ENCODE data around the gene ITPKC.
"Not testable (repeated sequence)": the region's sequence is repeated elsewhere in the genome, so short reads cannot be mapped to it uniquely, and the experiment has no call there.

ITPKC gene

DNA sequence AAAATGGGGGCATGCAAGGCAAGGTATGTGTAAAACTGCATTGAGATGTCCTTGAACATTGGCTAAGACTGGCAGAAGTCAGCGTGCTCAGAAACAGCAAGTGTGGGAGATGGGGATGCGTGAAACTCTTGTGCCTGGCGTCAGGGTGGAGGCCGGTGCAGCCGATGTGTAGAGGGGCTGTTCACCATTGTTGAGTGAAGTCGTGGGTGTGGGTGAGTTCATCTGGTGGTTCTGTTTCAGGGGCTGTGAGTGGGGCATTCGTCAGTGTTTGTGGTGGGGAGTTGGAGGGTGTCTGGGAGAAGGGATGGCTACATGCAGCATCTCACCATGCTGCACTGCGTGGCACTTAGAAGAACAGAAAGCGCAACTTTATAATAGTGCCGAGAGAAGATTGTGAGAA is 47.1 kb downstream of the ITPKC start:
- TF ChIP-seq, protein P1, sequence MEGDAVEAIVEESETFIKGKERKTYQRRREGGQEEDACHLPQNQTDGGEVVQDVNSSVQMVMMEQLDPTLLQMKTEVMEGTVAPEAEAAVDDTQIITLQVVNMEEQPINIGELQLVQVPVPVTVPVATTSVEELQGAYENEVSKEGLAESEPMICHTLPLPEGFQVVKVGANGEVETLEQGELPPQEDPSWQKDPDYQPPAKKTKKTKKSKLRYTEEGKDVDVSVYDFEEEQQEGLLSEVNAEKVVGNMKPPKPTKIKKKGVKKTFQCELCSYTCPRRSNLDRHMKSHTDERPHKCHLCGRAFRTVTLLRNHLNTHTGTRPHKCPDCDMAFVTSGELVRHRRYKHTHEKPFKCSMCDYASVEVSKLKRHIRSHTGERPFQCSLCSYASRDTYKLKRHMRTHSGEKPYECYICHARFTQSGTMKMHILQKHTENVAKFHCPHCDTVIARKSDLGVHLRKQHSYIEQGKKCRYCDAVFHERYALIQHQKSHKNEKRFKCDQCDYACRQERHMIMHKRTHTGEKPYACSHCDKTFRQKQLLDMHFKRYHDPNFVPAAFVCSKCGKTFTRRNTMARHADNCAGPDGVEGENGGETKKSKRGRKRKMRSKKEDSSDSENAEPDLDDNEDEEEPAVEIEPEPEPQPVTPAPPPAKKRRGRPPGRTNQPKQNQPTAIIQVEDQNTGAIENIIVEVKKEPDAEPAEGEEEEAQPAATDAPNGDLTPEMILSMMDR (IDR thresholded peaks at IDR 0.05; ENCODE audit: borderline replicate concordance, insufficient read depth, low read depth, low read length): no peak
- no peak overlapping the region for H3K4me3 ChIP-seq (ENCODE audit: low read depth, low read length)

DNA sequence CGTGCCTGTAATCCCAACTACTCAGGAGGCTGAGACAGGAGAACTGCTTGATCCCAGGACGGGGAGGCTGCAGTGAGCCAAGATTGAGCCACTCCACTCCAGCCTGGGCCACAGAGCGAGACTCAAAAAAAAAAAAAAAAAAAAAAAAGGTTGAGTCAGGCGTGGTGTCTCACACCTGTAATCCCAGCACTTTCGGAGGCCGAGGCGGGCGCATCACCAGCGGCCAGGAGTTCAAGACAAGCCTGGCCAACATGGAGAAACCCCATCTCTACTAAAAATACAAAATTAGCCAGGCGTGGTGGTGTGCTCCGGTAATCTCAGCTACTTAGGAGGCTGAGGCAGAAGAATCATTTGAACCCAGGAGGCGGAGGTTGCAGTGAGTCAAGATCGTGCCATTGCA is 49.5 kb downstream of the ITPKC start:
- not testable (repeated sequence) for H3K4me3 ChIP-seq (ENCODE audit: low read depth, low read length)

DNA sequence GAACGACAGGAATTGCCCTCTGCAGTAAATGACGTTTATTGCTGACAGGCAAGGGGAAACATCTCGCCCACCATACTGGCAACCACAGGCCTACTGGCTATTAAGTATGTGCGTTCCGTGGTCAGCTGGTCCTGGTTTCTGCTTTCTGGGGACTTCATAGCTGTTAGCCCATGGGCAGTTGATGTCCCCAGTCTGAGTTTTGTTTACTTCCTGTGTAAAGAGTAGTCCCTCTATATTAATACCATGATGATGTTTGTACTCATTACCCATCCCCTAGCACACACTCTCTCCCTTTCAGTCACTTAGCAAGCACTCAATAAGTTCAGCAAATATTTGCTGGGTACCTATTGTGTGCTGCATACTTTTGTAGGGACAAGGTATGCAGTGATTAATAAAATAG is 52.0 kb downstream of the ITPKC start:
- TF ChIP-seq, protein P1 (IDR thresholded peaks at IDR 0.05; ENCODE audit: borderline replicate concordance, insufficient read depth, low read depth, low read length): no peak
- H3K4me3 ChIP-seq (ENCODE audit: low read depth, low read length): no peak overlapping the region

DNA sequence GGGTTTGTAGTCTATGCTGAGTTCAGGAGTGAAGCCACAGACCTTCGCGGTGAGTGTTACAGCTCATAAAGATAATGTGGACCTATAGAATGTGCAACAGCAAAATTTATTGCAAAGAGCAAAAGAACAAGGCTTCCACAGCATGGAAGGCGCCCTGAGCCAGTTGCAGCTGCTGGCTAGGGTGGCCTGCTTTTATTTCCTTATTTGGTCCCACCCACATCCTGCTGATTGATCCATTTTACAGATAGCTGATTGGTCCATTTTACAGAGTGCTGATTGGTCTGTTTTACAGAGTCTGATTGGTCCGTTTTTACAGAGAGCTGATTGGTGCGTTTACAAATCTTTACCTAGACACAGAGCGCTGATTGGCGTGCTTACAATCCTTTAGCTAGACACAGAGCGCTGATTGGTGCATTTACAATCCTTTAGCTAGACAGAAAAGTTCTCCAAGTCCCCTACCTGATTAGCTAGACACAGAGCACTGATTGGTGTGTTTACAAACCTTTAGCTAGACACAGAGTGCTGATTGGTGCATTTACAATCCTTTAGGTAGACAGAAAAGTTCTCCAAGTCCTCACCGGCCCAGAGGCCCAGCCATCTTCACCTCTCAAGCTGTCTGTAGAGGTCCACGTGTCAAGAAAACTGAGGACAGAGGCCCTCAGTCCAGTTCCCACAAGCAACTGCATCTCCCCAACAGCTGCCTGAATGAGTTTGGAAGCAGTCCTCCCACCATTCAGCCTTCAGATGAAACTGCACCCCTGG is 54.4 kb downstream of the ITPKC start:
- not testable (repeated sequence) for H3K4me3 ChIP-seq (ENCODE audit: low read depth, low read length)

DNA sequence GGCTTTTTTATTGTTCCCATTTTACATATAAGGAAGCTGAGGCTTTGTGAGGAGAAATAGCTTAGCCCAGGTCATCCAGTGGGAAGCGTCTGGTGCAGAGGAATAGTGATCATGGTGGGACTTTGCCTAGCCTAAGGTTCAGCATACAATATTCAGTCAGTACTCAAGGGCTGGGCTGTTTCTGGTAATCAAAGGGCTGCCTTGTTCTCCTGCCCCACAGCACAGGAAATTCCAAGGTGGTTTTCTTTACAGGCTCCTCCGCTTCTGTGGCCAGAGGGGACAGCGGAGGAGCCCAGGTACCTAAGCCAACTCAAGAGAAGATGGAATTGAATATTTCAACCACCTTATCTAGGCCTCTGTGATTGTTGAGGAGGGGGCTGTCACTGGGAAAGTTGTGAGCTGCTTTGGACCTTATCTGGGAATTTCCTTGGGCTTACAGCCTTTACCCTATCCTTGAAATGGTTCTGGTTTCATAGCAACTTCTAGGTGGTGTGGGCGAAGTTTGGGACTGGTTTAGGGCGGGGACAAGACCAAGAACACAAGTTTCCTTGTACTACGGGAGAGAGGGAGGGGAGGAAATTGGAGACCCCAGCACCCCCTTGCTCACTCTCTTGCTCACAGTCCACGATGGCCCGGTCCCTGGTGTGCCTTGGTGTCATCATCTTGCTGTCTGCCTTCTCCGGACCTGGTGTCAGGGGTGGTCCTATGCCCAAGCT is 58.2 kb downstream of the ITPKC start, which contains the start of gene MIA:
Gene MIA (plus strand): TSS at position 606 of the 716 bp plus-strand sequence. CDS start 22 bp downstream, at position 628.
- TF ChIP-seq, protein P1 (IDR thresholded peaks at IDR 0.05; ENCODE audit: borderline replicate concordance, insufficient read depth, low read depth, low read length): no peak
- H3K4me3 ChIP-seq (ENCODE audit: low read depth, low read length): no peak within 1 kb of the TSS

DNA sequence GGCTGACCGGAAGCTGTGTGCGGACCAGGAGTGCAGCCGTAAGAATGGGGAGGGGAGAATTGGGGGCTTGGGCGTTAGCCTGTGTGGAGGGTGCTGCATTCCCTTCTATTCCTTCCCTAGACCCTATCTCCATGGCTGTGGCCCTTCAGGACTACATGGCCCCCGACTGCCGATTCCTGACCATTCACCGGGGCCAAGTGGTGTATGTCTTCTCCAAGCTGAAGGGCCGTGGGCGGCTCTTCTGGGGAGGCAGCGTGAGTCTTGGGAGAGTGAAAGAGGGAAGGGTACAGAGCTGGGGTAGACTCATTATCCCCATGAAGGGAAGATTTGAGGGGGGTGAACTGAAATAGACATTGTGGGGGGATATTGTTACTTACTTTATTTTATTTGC is 58.7 kb downstream of the ITPKC start:
- no peak overlapping the region for H3K4me3 ChIP-seq (ENCODE audit: low read depth, low read length)
- TF ChIP-seq, protein P1 (IDR thresholded peaks at IDR 0.05; ENCODE audit: borderline replicate concordance, insufficient read depth, low read depth, low read length): no peak

DNA sequence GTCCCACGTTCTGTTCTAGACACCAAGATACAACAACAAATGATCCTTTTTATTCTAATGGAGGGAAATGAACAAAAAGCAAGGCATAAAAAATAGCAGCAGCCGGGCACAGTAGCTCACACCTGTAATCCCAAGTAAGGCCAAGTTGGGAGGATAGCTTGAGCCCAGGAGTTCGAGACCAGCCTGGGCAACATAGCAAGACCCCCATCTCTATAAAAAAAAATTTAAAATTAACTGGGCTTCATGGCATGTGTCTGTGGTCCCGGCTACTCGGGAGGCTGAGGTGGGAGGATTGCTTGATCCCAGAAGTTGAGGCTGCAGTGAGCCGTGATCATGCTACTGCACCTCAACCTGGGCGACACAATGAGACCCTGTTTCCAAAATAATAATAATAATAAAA is 59.5 kb downstream of the ITPKC start:
- TF ChIP-seq, protein P1 (IDR thresholded peaks at IDR 0.05; ENCODE audit: borderline replicate concordance, insufficient read depth, low read depth, low read length): no peak
- H3K4me3 ChIP-seq (ENCODE audit: low read depth, low read length): no peak overlapping the region
